Duodenal mucosa (tissue), 2 donors: ENCODE data around the gene SPRED3.

Experiments
- H3K27ac ChIP-seq: one replicate; pipeline ENCODE4 v1.7.0; 2013; ENCODE audit warnings: low read depth, low read length
- H3K27me3 ChIP-seq, 2 donors: one replicate each; pipeline ENCODE4 v1.7.0; 2013; ENCODE audit warnings: low read length in 2 of 2, control low read depth in 1 of 2; ENCODE audit not compliant: insufficient read depth in 2 of 2, control insufficient read depth in 1 of 2
- H3K36me3 ChIP-seq, 2 donors: one replicate each; pipeline ENCODE4 v1.7.0; 2013; ENCODE audit warnings: low read length in 2 of 2, control low read depth in 1 of 2; ENCODE audit not compliant: insufficient read depth in 2 of 2, control insufficient read depth in 1 of 2
- H3K4me1 ChIP-seq, 2 donors: one replicate each; pipeline ENCODE4 v1.7.0; 2013; ENCODE audit warnings: low read length in 2 of 2, control low read depth in 1 of 2; ENCODE audit not compliant: insufficient read depth in 2 of 2, control insufficient read depth in 1 of 2
- H3K4me3 ChIP-seq, 2 donors: one replicate each; pipeline ENCODE4 v1.7.0; 2013; ENCODE audit warnings: low read length in 2 of 2, low read depth in 1 of 2
- H3K9ac ChIP-seq, 2 donors: one replicate each; pipeline ENCODE4 v1.7.0; 2013; ENCODE audit warnings: low read length in 2 of 2, low read depth in 1 of 2
- H3K9me3 ChIP-seq, 2 donors: one replicate each; pipeline ENCODE4 v1.7.0; 2013; ENCODE audit warnings: low read length in 2 of 2, control low read depth in 1 of 2; ENCODE audit not compliant: control insufficient read depth in 1 of 2

SPRED3 gene

DNA sequence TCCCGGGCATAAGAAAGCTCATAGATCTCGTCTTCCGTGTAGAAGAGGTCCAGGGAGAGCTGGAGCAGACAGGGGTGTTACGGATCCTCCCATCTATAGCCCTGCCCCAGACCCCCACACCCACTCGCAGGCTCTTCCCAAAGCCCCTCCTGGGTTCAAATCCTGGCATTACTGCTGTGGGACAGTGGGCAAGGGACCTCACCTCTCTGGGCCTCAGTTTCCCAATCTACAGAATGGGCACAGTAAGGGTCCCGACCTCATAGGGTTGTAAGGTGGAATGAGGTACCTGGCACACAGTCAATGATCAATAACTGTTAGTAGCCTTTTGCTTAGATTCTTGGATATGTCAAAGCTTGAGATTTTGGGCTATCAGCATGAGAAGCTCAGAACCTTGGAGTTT lies 24.9 kb downstream of the SPRED3 start:
- Histone ChIP-seq H3K4me1 (peaks cover 0 to 6% of the 10 kb centered on the region in 2 donors), H3K9me3 (no peaks in the 10 kb centered on the region), H3K27me3 (peaks cover 0 to 8% of the 10 kb centered on the region in 2 donors), H3K27ac (no peak overlapping the region), H3K4me3 (no peak overlapping the region), H3K9ac (no peak overlapping the region), H3K36me3 (peaks cover 0 to 5% of the 10 kb centered on the region in 2 donors)

GRCh38 chr19:38417146-38417543 lies 28.6 kb downstream of the SPRED3 start:
- Histone ChIP-seq H3K4me3 (peak overlapping the region in 1 of 2 donors; percentile 61), H3K9ac (no peak overlapping the region), H3K9me3 (no peaks in the 10 kb centered on the region), H3K27ac (no peak overlapping the region), H3K27me3 (peaks cover 0 to 9% of the 10 kb centered on the region in 2 donors), H3K36me3 (no peaks in the 10 kb centered on the region), H3K4me1 (peaks cover 0 to 7% of the 10 kb centered on the region in 2 donors)

DNA sequence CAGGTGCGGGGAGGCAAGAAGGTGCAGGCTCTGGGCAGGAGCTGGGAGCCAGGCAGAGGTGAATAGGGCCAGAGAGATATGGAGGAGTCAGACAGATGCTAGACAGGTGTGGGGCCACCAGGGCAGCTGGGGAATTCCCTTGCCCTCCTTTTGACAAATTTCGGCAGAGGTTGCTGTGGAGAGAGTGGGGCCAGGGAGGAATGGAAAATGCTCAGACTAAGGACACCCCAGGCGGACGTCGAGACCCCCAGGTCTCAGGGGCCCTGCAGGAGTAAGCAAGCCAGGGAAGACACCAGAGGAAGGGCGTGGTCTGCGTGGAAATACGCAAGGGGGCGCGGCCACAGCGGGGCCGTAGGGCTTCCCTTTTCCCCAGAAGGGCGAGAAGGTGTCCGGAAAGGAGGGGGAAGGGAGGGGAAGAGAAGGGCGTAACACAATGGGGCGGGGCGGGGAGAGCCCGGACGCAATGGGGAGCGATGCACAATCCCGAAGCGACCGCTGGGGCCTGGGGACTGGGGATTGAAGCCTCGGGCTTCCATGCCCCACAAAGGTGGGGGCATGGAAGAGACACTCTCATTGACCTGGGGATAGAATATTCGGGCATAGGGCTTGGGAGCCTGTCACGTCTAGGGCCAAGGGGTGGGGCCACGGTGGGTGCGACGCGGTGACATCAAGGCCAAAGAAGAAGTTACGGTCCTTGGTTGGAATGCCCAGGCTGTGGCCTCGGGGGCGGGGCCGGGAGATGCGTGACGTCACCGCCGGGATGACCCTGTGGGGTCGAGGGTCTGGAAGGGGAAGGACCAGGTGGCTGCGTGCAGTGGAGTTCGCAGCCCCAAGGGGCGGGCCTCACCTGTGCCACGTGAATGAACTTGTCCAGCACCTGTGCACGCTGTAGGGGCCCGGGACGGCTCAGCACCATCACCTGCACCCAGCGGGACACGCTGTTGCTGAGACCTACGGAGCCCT lies 29.3 kb downstream of the SPRED3 start:
- H3K36me3 ChIP-seq, result no peaks in the 10 kb centered on the region
- peaks cover 0 to 7% of the 10 kb centered on the region in 2 donors for H3K4me1 ChIP-seq
- peak overlapping the region; percentile 39 to 61 for H3K4me3 ChIP-seq
- peaks cover 0 to 9% of the 10 kb centered on the region in 2 donors for H3K27me3 ChIP-seq
- no peaks in the 10 kb centered on the region for H3K9me3 ChIP-seq
- no peak overlapping the region for H3K27ac ChIP-seq
- H3K9ac ChIP-seq, result no peak overlapping the region

DNA sequence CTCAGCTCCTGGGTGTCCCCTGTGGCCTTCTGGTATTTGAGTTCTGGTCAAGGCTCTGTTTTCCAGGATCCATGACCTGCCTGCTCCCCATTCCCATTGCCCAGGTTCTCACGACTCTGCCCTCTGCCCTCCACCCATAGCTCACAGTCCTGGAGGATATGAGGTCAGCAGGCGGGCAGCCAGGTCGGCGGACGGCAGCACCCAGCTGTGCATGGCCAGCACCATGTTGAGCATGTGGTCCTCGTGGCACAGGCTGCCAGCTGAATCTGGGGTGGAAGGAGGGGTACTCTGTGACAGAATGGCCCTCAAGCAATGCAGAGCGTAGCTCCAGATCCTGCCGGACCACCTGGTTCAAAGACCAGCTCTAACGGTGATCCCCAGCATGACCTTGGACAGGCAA lies 32.4 kb downstream of the SPRED3 start:
- H3K9ac ChIP-seq, result no peak overlapping the region
- no peak overlapping the region for H3K4me3 ChIP-seq
- H3K36me3 ChIP-seq, result no peaks in the 10 kb centered on the region
- peaks cover 0 to 7% of the 10 kb centered on the region in 2 donors for H3K4me1 ChIP-seq
- H3K27me3 ChIP-seq, result peaks cover 0 to 11% of the 10 kb centered on the region in 2 donors
- no peak overlapping the region for H3K27ac ChIP-seq
- H3K9me3 ChIP-seq, result no peaks in the 10 kb centered on the region

DNA sequence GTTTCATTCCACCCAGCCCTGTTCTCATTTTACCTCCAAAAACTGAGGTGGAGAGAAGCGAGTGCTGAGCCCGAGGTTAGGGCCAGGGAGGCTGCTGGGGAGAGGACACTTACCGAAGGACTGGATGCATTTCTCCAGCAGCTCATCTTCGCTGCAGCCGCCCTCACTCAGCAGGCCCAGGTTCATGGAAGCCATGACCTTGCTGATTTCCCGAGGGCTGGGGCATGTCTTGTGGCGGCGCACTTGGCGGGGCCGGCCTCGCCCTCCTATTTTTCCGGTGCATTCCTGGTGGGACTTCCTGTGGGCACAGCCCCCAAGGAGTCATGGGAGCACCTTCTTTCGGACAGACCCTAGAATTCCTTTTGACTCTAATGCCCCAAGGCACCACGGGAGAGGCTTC lies 33.4 kb downstream of the SPRED3 start:
- Histone ChIP-seq H3K9me3 (no peaks in the 10 kb centered on the region), H3K36me3 (no peaks in the 10 kb centered on the region), H3K27ac (no peak overlapping the region), H3K4me1 (peaks cover 0 to 7% of the 10 kb centered on the region in 2 donors), H3K9ac (no peak overlapping the region), H3K4me3 (no peak overlapping the region), H3K27me3 (peaks cover 0 to 9% of the 10 kb centered on the region in 2 donors)

- Histone ChIP-seq H3K36me3 (no peaks in the 10 kb centered on the region), H3K9ac (no peak overlapping the region), H3K27me3 (peaks cover 0 to 7% of the 10 kb centered on the region in 2 donors), H3K27ac (no peak overlapping the region), H3K9me3 (no peaks in the 10 kb centered on the region), H3K4me1 (peaks cover 0 to 7% of the 10 kb centered on the region in 2 donors), H3K4me3 (no peak overlapping the region)
Measured at GRCh38 chr19:38422438-38422837, 33.9 kb downstream of the SPRED3 start.

DNA sequence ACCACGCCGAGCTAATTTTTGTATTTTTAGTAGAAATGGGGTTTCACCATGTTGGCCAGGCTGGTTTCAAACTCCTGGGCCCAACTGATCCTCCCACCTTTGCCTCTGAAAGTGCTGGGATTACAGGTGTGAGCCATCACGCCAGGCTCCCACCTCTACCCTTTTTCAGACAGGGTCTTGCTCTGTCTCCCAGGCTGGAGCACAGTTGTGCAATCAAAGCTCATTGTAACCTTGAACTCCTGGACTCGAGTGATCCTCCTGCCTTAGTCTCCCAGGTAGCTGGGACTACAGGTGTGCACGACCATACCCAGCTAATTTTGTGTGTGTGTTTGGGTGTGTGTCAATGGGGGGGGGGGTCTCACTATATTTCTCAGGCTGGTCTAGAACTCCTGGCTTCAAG lies 35.8 kb downstream of the SPRED3 start:
- H3K27me3 ChIP-seq, result peaks cover 0 to 2% of the 10 kb centered on the region in 2 donors
- H3K27ac ChIP-seq, result no peak overlapping the region
- H3K9ac ChIP-seq, result no peak overlapping the region

DNA sequence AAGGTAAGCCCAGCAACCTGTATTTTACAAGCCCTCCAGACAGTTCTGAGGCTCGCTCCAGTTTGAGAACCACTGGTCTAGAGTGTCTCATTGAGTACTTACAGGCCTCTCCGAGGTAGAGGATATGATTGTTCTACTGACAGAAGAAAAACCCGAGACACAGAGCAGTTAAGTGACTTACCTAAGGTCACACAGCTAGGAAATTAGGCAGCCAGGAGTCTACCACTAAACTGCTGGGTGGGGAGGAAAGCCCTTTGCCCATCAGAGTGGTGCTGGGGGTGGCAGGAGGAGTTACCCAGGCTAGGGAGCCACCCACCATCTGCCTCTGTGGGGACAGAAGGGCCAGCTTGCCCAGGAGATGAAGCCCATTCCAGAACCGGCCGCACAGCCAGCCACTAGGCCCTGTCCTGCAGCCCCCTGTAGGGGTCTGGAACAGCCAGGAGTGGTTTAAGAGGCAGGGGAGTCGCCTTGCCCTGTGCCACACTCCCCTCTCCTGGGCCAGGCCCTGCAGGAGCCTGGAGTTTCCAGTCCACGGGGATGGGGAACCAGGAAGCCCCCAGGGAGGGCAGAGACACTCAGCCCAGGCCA lies 36.8 kb downstream of the SPRED3 start:
- Histone ChIP-seq H3K27me3 (peaks cover 0 to 2% of the 10 kb centered on the region in 2 donors), H3K9me3 (no peaks in the 10 kb centered on the region), H3K27ac (no peak overlapping the region), H3K36me3 (no peaks in the 10 kb centered on the region), H3K4me3 (peak overlapping the region; percentile 6 to 21), H3K9ac (no peak overlapping the region), H3K4me1 (no peaks in the 10 kb centered on the region)

More for the DNA sequence above, 35.8 kb downstream of the SPRED3 start:
- Histone ChIP-seq H3K4me3 (no peak overlapping the region), H3K9me3 (no peaks in the 10 kb centered on the region), H3K36me3 (no peaks in the 10 kb centered on the region), H3K4me1 (no peaks in the 10 kb centered on the region)

- Histone ChIP-seq H3K27me3 (peaks cover 0 to 2% of the 10 kb centered on the region in 2 donors), H3K9me3 (no peaks in the 10 kb centered on the region), H3K4me1 (no peaks in the 10 kb centered on the region), H3K4me3 (peak within 1 kb of the TSS; percentile 6 to 21), H3K9ac (no peak within 1 kb of the TSS), H3K36me3 (no peaks in the 10 kb centered on the region), H3K27ac (no peak within 1 kb of the TSS)
Measured at GRCh38 chr19:38425810-38426466, 37.4 kb downstream of the SPRED3 start, which contains the start of gene RASGRP4. TSS of gene RASGRP4 (minus strand) at chr19:38426219. CDS start at chr19:38426091, 128 bp downstream.
